IMR-90 (cell line): Measurements from ENCODE around the gene FRAS1. TPM values are rescaled to one million over a fixed set of nuclear protein-coding genes. Genes with fewer than 3 reads are reported as not detected.
"Not testable (repeated sequence)": the region's sequence is repeated elsewhere in the genome, so short reads cannot be mapped to it uniquely, and the experiment has no call there.

Source experiments
- ATAC-seq: fragments of 200-7000 bp; cut with Tn5 transposase; 2 replicates; pipeline ENCODE4 v1.9.1; 2020; ENCODE audit warnings: low read depth, mild to moderate bottlenecking, moderate library complexity
- BruUV-seq: library from RNA; stranded (reverse); fragments of 400-500 nt; replicated peaks from 2 replicates; lab custom pipeline; 2021; lab: Mats Ljungman, UMichigan
- CTCF ChIA-PET: fragments of 300-600 bp; formaldehyde crosslinking; extraction: SDS; loops from one replicate; lab custom pipeline; 2021; ENCODE audit warnings: antibody characterized with exemption; lab: Yijun Ruan, JAX
- POLR2A ChIA-PET: fragments of 300-600 bp; sonication (Branson Sonifier 250); formaldehyde crosslinking; loops from one replicate; lab custom pipeline; 2022; ENCODE audit warnings: antibody characterized with exemption; ENCODE audit not compliant: unreplicated experiment; lab: Charles Lee
- DNase-seq: peaks from one replicate; pipeline ENCODE4 v3.0.0; 2013
- H2AFZ ChIP-seq: replicated peaks from 2 replicates; pipeline ENCODE3; 2013; ENCODE audit warnings: low read length, mild to moderate bottlenecking; ENCODE audit not compliant: poor library complexity
- H2AK5ac ChIP-seq: 2 replicates; pipeline ENCODE4 v1.6.1; 2013; ENCODE audit warnings: low read depth, low read length, inconsistent platforms
- H2AK9ac ChIP-seq: replicated peaks from 2 replicates; pipeline ENCODE3; 2013; ENCODE audit warnings: mild to moderate bottlenecking, low read depth, low read length, moderate library complexity; ENCODE audit not compliant: poor library complexity
- H2BK120ac ChIP-seq: 2 replicates; pipeline ENCODE4 v1.6.1; 2013; ENCODE audit warnings: low read depth, low read length, inconsistent platforms
- H2BK15ac ChIP-seq: 3 replicates; pipeline ENCODE4 v1.6.1; 2013; ENCODE audit warnings: low read depth, low read length, inconsistent platforms
- H2BK20ac ChIP-seq: 2 replicates; pipeline ENCODE4 v1.6.1; 2013; ENCODE audit warnings: low read depth, mild to moderate bottlenecking, inconsistent platforms, low read length, moderate library complexity
- H2BK5ac ChIP-seq: 2 replicates; pipeline ENCODE4 v1.6.1; 2013; ENCODE audit warnings: mild to moderate bottlenecking, low read depth, low read length, inconsistent platforms; ENCODE audit not compliant: poor library complexity, severe bottlenecking
- H3K14ac ChIP-seq: replicated peaks from 2 replicates; pipeline ENCODE4 v1.6.1; 2013; ENCODE audit warnings: low read depth, low read length, inconsistent platforms
- H3K18ac ChIP-seq: 2 replicates; pipeline ENCODE4 v1.6.1; 2013; ENCODE audit warnings: low read depth, low read length, control low read depth
- H3K23ac ChIP-seq: 2 replicates; pipeline ENCODE4 v1.6.1; 2013; ENCODE audit warnings: low read depth, low read length, inconsistent platforms
- H3K27ac ChIP-seq: 2 replicates; pipeline ENCODE4 v1.5.1; 2013; ENCODE audit warnings: mild to moderate bottlenecking, control low read depth, low read length; ENCODE audit not compliant: insufficient read depth
- H3K27me3 ChIP-seq: 2 replicates; pipeline ENCODE4 v1.6.1; 2013; ENCODE audit warnings: low read length; ENCODE audit not compliant: control insufficient read depth, insufficient read depth
- H3K36me3 ChIP-seq: 2 replicates; pipeline ENCODE4 v1.6.1; 2013; ENCODE audit warnings: low read length, mixed read lengths; ENCODE audit not compliant: control insufficient read depth, insufficient read depth
- H3K4ac ChIP-seq: 2 replicates; pipeline ENCODE4 v1.6.1; 2013; ENCODE audit warnings: low read depth, low read length, inconsistent platforms
- H3K4me1 ChIP-seq: 2 replicates; pipeline ENCODE4 v1.6.1; 2013; ENCODE audit warnings: low read length, mixed read lengths; ENCODE audit not compliant: control insufficient read depth, insufficient read depth
- H3K4me2 ChIP-seq: 2 replicates; pipeline ENCODE4 v1.6.1; 2013; ENCODE audit warnings: low read depth, mild to moderate bottlenecking, control low read depth, low read length, moderate library complexity
- H3K4me3 ChIP-seq: 2 replicates; pipeline ENCODE4 v1.5.1; 2013; ENCODE audit warnings: low read depth, mild to moderate bottlenecking, control low read depth, low read length, moderate library complexity; ENCODE audit not compliant: insufficient read depth
- H3K56ac ChIP-seq: 2 replicates; pipeline ENCODE4 v1.6.1; 2013; ENCODE audit warnings: low read length, inconsistent platforms; ENCODE audit not compliant: insufficient read depth; ENCODE audit errors: extremely low read depth
- H3K79me1 ChIP-seq, 2 experiments: 2 replicates each; pipeline ENCODE4 v1.6.1; 2013; ENCODE audit warnings: low read length in 2 of 2, inconsistent platforms in 1 of 2, low read depth in 1 of 2
- H3K9ac ChIP-seq: 2 replicates; pipeline ENCODE4 v1.6.1; 2013; ENCODE audit warnings: low read depth, low read length, control low read depth
- H3K9me1 ChIP-seq: 2 replicates; pipeline ENCODE4 v1.6.1; 2013; ENCODE audit warnings: low read length, inconsistent platforms; ENCODE audit not compliant: insufficient read depth
- H3K9me3 ChIP-seq: 2 replicates; pipeline ENCODE4 v1.6.1; 2013; ENCODE audit warnings: low read length; ENCODE audit not compliant: control insufficient read depth, insufficient read depth
- H4K20me1 ChIP-seq: 2 replicates; pipeline ENCODE4 v1.6.1; 2013; ENCODE audit warnings: low read length, inconsistent platforms; ENCODE audit not compliant: insufficient read depth
- H4K5ac ChIP-seq: 2 replicates; pipeline ENCODE4 v1.6.1; 2013; ENCODE audit warnings: mild to moderate bottlenecking, low read depth, low read length, control low read depth
- H4K8ac ChIP-seq, 2 experiments: 2 replicates each; pipeline ENCODE4 v1.6.1; 2013; ENCODE audit warnings: low read depth in 2 of 2, low read length in 2 of 2, control low read depth in 1 of 2, inconsistent platforms in 1 of 2
- H4K91ac ChIP-seq: 2 replicates; pipeline ENCODE4 v1.6.1; 2013; ENCODE audit warnings: low read depth, low read length, inconsistent platforms; ENCODE audit not compliant: insufficient read depth
- WGBS, 2 experiments: methylation state at CpG; one replicate each; pipeline versions ENCODE4 v1.1.5 to v1.1.7; 2013; ENCODE audit warnings: missing lambda C conversion rate in 2 of 2; ENCODE audit not compliant: insufficient read length in 1 of 2; ENCODE audit errors: extremely low coverage in 2 of 2; 5-methylcytosine and 5-hydroxymethylcytosine counted together
- dilution Hi-C: fragments of 300-500 bp; cut with HindIII; formaldehyde crosslinking; loops from one replicate; pipeline ENCODE4 v1.14.3; 2018; ENCODE audit warnings: low sequenced_read_pairs; ENCODE audit not compliant: unreplicated experiment
- in situ Hi-C: fragments of 300-500 bp; cut with MboI; formaldehyde crosslinking; loops from 3 replicates; pipeline ENCODE4 v1.14.3; 2019; ENCODE audit warnings: low sequenced_read_pairs, inconsistent platforms, mixed read lengths
- intact Hi-C: fragments of 100-400 bp; cut with micrococcal nuclease; formaldehyde crosslinking; loops from 2 replicates; pipeline ENCODE4 v1.10.0; 2022
- polyA plus RNA-seq, 3 experiments: library from polyadenylated mRNA; depleted of rRNA; stranded (reverse); fragments of >200 nt; gene quantifications; 2 replicates each; pipeline ENCODE4 v1.2.3, GENCODE V29; 2012; ENCODE audit warnings: low replicate concordance in 1 of 3
- total RNA-seq: library from RNA; depleted of rRNA; stranded (reverse); fragments of >200 nt; gene quantifications from 2 replicates; pipeline ENCODE4 v1.2.3, GENCODE V29; 2012

The FRAS1 gene
- total and polyA plus RNA-seq, 2 of the 4 experiments (the other 2 are of a cell fraction) = under 0.01 to 0.03 TPM

DNA sequence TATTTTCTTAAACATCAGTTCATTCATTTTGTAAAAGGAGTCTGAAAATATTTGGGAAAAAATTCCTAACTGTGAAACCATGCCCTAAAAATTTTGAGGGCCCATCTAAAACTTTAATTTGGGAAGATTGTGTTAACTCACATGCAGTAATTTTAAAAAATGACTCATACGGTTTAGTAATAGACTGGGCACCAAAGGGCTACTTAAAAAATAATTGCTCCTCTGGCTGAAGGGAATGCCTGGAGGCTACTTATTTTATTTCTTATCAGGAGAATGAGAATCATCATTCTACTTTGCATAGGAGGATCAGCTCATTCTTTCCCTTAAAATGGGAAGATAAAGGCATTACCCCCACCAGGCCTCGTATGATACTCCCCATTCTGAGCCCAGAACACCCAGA lies 271.5 kb downstream of the FRAS1 start:
- H2BK15ac ChIP-seq, H3K36me3 ChIP-seq, H2BK120ac ChIP-seq, in situ Hi-C loops, H3K56ac ChIP-seq, H3K23ac ChIP-seq, H4K20me1 ChIP-seq, H2BK20ac ChIP-seq, H2BK5ac ChIP-seq, ATAC-seq, H3K9me3 ChIP-seq, H3K4me3 ChIP-seq, H3K18ac ChIP-seq, H3K4me2 ChIP-seq, intact Hi-C loops, BruUV-seq, H3K9me1 ChIP-seq, CTCF ChIA-PET, H3K9ac ChIP-seq, H3K4me1 ChIP-seq, POLR2A ChIA-PET, dilution Hi-C loops, H2AK5ac ChIP-seq, H2AFZ ChIP-seq, H4K91ac ChIP-seq, H3K4ac ChIP-seq, DNase-seq, H3K27me3 ChIP-seq, H4K5ac ChIP-seq, H3K27ac ChIP-seq, H3K14ac ChIP-seq, H2AK9ac ChIP-seq, H4K8ac ChIP-seq, H3K79me1 ChIP-seq: not testable (repeated sequence)
- no CpG with 5 or more reads among the region's 2 CpGs for WGBS, 2 experiments
